ENCODE measurements around the gene C15orf40. TPM values are rescaled to one million over a fixed set of nuclear protein-coding genes. Genes with fewer than 3 reads are reported as not detected.
A peak's percentile ranks its signal among the peaks of the same experiment; 100 is the strongest.

The C15orf40 gene
- total and polyA plus RNA-seq, 9 of the 15 experiments (the other 6 are each of a cell fraction or from before 2014, with no cell fraction given) = 15.9 to 52.0 (median 27.0) TPM

- peak; percentile 82; the same call in 1 of the 2 replicates for TF ChIP-seq MBD2 (IDR thresholded peaks at IDR 0.05; ENCODE audit: borderline replicate concordance, low read depth)
- no peak for TF ChIP-seq PRDM10 (IDR thresholded peaks at IDR 0.05; ENCODE audit: partially characterized antibody)
- TF ChIP-seq SRSF3 (IDR thresholded peaks at IDR 0.05; ENCODE audit: insufficient read depth, low read length) = no peak
- peak; percentile 94 for TF ChIP-seq MGA (IDR thresholded peaks at IDR 0.05)
- peak; percentile 92 for TF ChIP-seq L3MBTL2 (IDR thresholded peaks at IDR 0.05)
- TF ChIP-seq SRSF9 (IDR thresholded peaks at IDR 0.05; ENCODE audit: borderline replicate concordance, low read depth, low read length) = no peak
- peak; percentile 74 for TF ChIP-seq NEUROD1 (IDR thresholded peaks at IDR 0.05; ENCODE audit: borderline replicate concordance, low read depth, low read length, partially characterized antibody)
- TF ChIP-seq CHD1 (IDR thresholded peaks at IDR 0.05; ENCODE audit: low read length) = no peak
- TF ChIP-seq BRD9 (IDR thresholded peaks at IDR 0.05; ENCODE audit: low read depth, partially characterized antibody) = no peak
- no peak for TF ChIP-seq ARNT (IDR thresholded peaks at IDR 0.05)
- TF ChIP-seq RCOR1 (IDR thresholded peaks at IDR 0.05; ENCODE audit: borderline replicate concordance in 1 of 2, low read depth in 2 of 2, low read length in 2 of 2) = peak in 1 of 2 experiments; percentile 85; a peak in 2 of 4 replicates
- no peak for TF ChIP-seq NFATC3 (IDR thresholded peaks at IDR 0.05)
Measured at GRCh38 chr15:83011271-83012075, at the start of gene C15orf40 (continued).

All from K562 (cell line).